SK-N-MC (cell line): ENCODE results near the gene ITGAE.

Experiments used
- EZH2 ChIP-seq: fragments of 200-600 bp; sonication (generic); IDR thresholded peaks from one replicate; pipeline ENCODE4 v1.6.1; 2017; ENCODE audit warnings: antibody characterized with exemption
- FOXP2 ChIP-seq: optimal IDR thresholded peaks from 2 replicates; pipeline ENCODE3; 2011; ENCODE audit warnings: mild to moderate bottlenecking, moderate library complexity; ENCODE audit not compliant: insufficient read depth; ENCODE audit errors: extremely low read length, control extremely low read depth
- POLR2AphosphoS5 ChIP-seq: IDR thresholded peaks from 2 replicates; pipeline ENCODE4 v1.6.1; 2012; ENCODE audit warnings: mild to moderate bottlenecking, low read depth, low read length, borderline replicate concordance

DNA sequence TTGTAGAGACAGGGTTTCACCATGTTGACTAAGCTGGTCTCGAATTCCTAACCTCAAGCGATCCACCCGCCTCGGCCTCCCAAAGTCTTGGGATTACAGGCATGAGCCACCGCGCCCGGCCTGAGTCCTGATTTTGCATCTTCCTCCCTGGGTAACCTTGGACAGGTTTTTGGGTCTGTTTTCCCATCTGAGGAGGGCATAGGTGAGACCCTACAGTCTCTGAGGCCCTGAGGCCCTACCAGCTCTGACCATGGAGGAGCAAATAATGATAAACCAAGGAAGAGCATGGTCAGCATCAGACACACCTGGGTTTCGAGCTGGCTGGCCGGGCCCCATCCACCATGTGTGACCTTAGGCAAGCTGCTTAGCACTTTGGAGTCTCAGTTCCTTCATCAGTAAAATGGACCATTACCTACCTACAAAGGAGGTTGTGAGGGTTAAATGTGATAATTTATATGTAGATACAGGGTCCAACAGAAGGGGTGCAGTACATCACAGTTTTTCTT lies 46.2 kb upstream of the ITGAE start:
- TF ChIP-seq POLR2AphosphoS5: no peak
- TF ChIP-seq EZH2: no peak
- no peak for TF ChIP-seq FOXP2
